Adipose tissue (tissue), 3 donors: Measurements from ENCODE around the gene FMNL3. TPM values are rescaled to one million over a fixed set of nuclear protein-coding genes. Genes with fewer than 3 reads are reported as not detected.

ENCODE experiments used
- H3K27ac ChIP-seq: one replicate; pipeline ENCODE4 v1.5.1; 2013; ENCODE audit warnings: low read depth, low read length
- WGBS, 3 donors: extraction: QIAGEN DNeasy Blood & Tissue Kit; methylation state at CpG; one replicate each; pipeline ENCODE4 v1.1.7; 2013; 5-methylcytosine and 5-hydroxymethylcytosine counted together
- polyA plus RNA-seq, 3 donors: library from polyadenylated mRNA; stranded (reverse); fragments of 200-250 nt; gene quantifications; one replicate each; pipeline ENCODE4 v1.2.3, GENCODE V29; 2013
- donor health status: healthy with polysubstance abuse.
- donor health status: Bipolar disorder and iron deficiency.
- donor health status: healthy.

FMNL3 gene
- polyA plus RNA-seq, 3 donors: 1.2 to 8.0 (median 7.5) TPM

- 75 to 85% (median 79%) methylated on average over 2 of the region's 2 CpGs for WGBS, 3 donors
- H3K27ac ChIP-seq: no peak overlapping the region
These were observed 18.0 kb downstream of the FMNL3 start for GRCh38 chr12:49689237-49689636.

GRCh38 chr12:49687941-49688340 is 19.3 kb downstream of the FMNL3 start:
- 98 to 100% (median 98%) methylated on average over 2 of the region's 2 CpGs for WGBS, 3 donors
- H3K27ac ChIP-seq: no peak overlapping the region

- WGBS, 3 donors: 83 to 95% (median 89%) methylated on average over 5 of the region's 5 CpGs
- H3K27ac ChIP-seq: no peak overlapping the region
These were observed 22.8 kb downstream of the FMNL3 start for GRCh38 chr12:49684310-49684854.

- H3K27ac ChIP-seq: no peak overlapping the region
- 73 to 79% (median 77%) methylated on average over 3 of the region's 3 CpGs for WGBS, 3 donors
These were observed 23.5 kb downstream of the FMNL3 start for GRCh38 chr12:49683599-49684309.

DNA sequence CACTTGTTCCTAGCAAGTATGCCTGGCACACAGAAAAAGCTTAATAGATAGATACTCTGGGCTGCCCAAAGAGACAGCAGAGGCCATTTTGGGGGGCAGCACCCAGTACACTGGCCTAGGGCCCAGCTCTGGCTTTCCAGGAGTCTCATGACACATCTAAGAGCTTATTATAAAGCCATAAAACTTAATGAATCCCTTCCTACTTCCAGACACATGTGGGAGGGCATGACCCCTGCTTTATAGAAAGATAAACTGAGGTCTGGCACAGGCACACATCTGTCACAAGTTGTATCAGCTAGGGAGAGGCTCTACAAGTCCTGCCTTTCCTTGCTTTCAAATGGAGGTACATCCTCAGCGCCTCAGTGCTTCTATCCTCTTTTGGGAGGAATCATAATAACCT is 27.1 kb downstream of the FMNL3 start:
- 82 to 95% (median 90%) methylated on average over 1 of the region's 1 CpG for WGBS, 3 donors
- H3K27ac ChIP-seq: no peak overlapping the region

- H3K27ac ChIP-seq: no peak overlapping the region
- WGBS, 3 donors: 78 to 90% (median 87%) methylated on average over 3 of the region's 3 CpGs
These were observed 28.5 kb downstream of the FMNL3 start for GRCh38 chr12:49678711-49679110.

GRCh38 chr12:49675137-49675536 is 32.1 kb downstream of the FMNL3 start:
- H3K27ac ChIP-seq: no peak overlapping the region
- 76 to 84% (median 80%) methylated on average over 7 of the region's 7 CpGs for WGBS, 3 donors

- 31 to 71% (median 34%) methylated on average over 4 of the region's 4 CpGs for WGBS, 3 donors
- H3K27ac ChIP-seq: peak overlapping the region; percentile 71
These were observed 32.8 kb downstream of the FMNL3 start for GRCh38 chr12:49674318-49674981.

- peak overlapping the region; percentile 71 for H3K27ac ChIP-seq
- WGBS, 3 donors: 11 to 32% (median 28%) methylated on average over 13 of the region's 13 CpGs
These were observed 33.5 kb downstream of the FMNL3 start for GRCh38 chr12:49673446-49674317.

DNA sequence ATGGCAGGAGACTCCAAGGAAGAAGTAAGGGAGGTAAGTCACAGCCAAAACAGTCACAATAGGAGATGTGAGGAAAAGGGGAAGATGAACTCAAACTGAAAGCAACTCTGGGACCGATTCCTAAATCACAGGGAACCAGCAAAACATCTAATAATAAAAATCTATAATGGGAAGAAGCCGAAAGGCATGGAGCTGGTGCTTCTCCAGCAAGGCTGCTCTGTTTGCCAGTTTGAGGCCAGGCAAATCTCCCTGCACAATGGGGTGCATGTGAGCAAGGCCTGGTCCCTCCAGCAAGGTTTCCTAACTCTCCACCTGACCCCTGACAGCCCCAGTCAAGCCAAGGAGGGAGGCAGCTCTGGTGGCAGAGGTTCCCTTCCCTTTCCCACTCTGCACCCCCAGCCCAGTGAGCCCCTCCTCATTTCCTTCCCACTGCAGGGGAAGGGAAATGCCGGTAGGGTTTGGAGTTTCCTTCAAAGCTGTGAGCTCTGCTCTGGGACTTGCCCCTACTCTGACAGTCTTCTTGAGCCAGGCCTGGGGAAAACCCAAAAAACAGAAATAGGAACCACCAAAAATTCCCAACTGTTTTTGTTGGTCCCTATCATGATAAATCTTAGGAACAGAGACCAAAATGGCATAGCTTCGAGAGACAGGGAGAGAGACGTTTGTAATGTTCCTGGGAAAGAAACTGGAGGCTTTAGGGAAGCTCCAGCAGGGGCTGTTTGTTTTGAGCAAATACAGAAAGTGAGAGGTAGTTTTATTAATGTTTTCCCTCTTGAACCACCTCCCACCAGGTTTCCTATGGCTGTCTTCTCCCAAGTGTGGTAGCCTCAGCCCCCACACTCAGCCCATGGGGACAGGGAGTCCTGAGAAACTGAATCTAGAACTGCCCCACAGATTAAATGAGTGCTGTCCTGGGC is 34.6 kb downstream of the FMNL3 start:
- peak overlapping the region; percentile 11 for H3K27ac ChIP-seq
- WGBS, 3 donors: 41 to 58% (median 44%) methylated on average over 5 of the region's 5 CpGs

GRCh38 chr12:49671031-49671765 is 36.0 kb downstream of the FMNL3 start:
- H3K27ac ChIP-seq: no peak overlapping the region
- 38 to 72% (median 47%) methylated on average over 5 of the region's 5 CpGs for WGBS, 3 donors

DNA sequence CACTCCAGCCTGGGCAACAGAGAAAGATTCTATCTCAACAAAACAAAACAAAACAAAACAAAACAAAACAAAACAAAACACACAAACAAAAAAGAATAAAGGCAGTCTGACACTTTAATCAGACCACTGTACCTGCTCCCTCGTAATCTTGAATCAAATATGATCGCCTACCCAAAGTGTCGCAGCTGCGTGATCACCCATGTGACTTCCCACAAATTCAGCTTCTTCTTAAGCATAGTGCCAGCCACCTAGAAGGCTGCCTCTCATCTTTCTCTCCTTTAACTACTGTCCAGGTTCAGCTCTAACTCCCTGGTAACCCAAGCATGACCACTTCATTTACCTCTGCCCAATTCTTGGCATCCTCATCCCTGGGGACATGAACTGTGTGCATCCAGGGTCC is 37.4 kb downstream of the FMNL3 start:
- WGBS, 3 donors: 73 to 98% (median 85%) methylated on average over 4 of the region's 4 CpGs
- no peak overlapping the region for H3K27ac ChIP-seq

- 90 to 94% (median 91%) methylated on average over 2 of the region's 2 CpGs for WGBS, 3 donors
- H3K27ac ChIP-seq: no peak overlapping the region
These were observed 39.7 kb downstream of the FMNL3 start for GRCh38 chr12:49667325-49668090.

DNA sequence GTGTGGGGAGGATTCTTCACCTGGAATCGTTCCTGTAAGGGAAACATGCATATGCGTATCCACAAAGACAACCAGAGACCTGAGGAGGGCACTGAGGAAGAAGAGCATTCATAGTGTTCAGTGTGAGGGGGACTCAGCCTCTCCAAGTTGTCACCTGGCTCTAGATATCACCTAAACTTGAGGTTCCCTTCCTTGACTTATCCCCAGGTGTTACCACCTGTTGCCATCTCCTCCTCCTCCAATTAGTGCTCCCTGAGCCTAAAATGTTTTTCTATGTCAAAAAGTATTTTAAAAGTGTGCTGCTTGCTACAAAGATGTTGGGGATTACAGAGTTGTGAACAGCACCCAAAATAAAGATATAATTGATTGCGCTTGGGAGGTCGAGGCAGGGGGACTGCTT is 41.0 kb downstream of the FMNL3 start:
- no peak overlapping the region for H3K27ac ChIP-seq
- 90 to 95% (median 94%) methylated on average over 4 of the region's 4 CpGs for WGBS, 3 donors

GRCh38 chr12:49665384-49665783 is 41.8 kb downstream of the FMNL3 start:
- WGBS, 3 donors: 51 to 81% (median 65%) methylated on average over 2 of the region's 2 CpGs
- H3K27ac ChIP-seq: no peak overlapping the region

DNA sequence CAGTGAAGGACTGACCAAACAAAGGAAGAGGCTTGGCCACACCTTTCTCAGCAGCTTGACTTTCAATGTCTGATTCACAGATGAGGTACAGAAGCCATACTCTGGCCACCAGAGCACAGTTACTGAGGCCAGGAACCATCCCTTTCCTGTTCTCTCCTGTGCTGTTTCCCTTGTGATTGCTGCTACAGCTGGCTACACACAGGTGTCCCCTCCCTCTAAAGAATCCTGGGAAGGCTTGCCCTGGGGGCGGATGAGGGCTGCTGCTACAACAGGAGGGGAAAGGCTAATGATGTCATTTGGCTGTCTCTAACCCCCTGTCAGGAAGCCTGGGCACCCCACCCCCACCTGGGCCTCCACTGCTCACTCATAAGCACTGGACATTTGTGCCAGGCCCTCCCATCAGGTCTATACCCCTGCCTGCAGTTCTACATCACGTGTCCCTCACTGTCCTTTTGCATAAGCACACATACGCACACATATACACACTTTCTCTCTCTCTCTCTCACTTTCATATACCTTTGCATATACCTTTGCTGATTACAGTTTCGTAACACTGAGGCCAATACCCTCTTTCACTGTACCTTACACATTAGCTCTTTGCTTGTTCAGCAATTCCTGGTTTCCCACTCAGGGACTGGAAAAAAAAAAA is 42.5 kb downstream of the FMNL3 start:
- no peak overlapping the region for H3K27ac ChIP-seq
- WGBS, 3 donors: 75 to 86% (median 80%) methylated on average over 4 of the region's 4 CpGs
